ENCODE data around the gene NUB1.

- TF ChIP-seq EP300 (IDR thresholded peaks at IDR 0.05; ENCODE audit: borderline replicate concordance in 1 of 2, low read depth in 1 of 2, low read length in 1 of 2) (no peak), CTCF (IDR thresholded peaks at IDR 0.05) (no peak), YY1 (IDR thresholded peaks at IDR 0.05; ENCODE audit: low read depth) (no peak), GABPA (IDR thresholded peaks at IDR 0.05; ENCODE audit: low read depth) (no peak), POLR2AphosphoS5 (IDR thresholded peaks at IDR 0.05; ENCODE audit: low read depth, low read length) (no peak), SMC3 (IDR thresholded peaks at IDR 0.05; ENCODE audit: low read depth, low read length) (no peak), TCF12 (IDR thresholded peaks at IDR 0.05) (no peak), TAF1 (IDR thresholded peaks at IDR 0.05; ENCODE audit: borderline replicate concordance, low read depth, low read length) (no peak), GATA2 (CRISPR knock-in tag; IDR thresholded peaks at IDR 0.05) (no peak), MXI1 (IDR thresholded peaks at IDR 0.05; ENCODE audit: low read depth, low read length) (no peak)
These were observed 46.8 kb downstream of the NUB1 start for GRCh38 chr7:151388430-151388829.

Data from SK-N-SH (cell line).